Heart right ventricle (tissue), 16 donors: ENCODE results near the gene UHRF1. TPM values are rescaled to one million over a fixed set of nuclear protein-coding genes. Genes with fewer than 3 reads are reported as not detected.
A peak's percentile ranks its signal among the peaks of the same experiment; 100 is the strongest.

ENCODE experiments used
- ATAC-seq, 8 donors: fragments of 200-7000 bp; cut with Tn5 transposase; one replicate each; pipeline ENCODE4 v1.9.1; 2020; ENCODE audit warnings: mild to moderate bottlenecking in 8 of 8, moderate library complexity in 8 of 8, moderate number of reproducible peaks in 1 of 8
- DNase-seq, 2 donors: peaks; one replicate each; pipeline ENCODE4 v3.0.0-alpha.2; 2020
- H3K27ac ChIP-seq, 10 donors: fragments of 200-600 bp; sonication (generic) in 2 of 10; one replicate each; pipeline versions ENCODE4 v1.5.0 to v1.8.0; 2020 to 2022; ENCODE audit warnings: mild to moderate bottlenecking in 3 of 10
- H3K27me3 ChIP-seq, 7 donors: fragments of 200-600 bp; one replicate each; pipeline ENCODE4 v1.8.0; 2021 to 2022; ENCODE audit warnings: mild to moderate bottlenecking in 2 of 7
- H3K36me3 ChIP-seq, 9 donors: fragments of 200-600 bp; sonication (generic) in 1 of 9; one replicate each; pipeline versions ENCODE4 v1.5.0 to v1.8.0; 2020 to 2022; ENCODE audit warnings: mild to moderate bottlenecking in 2 of 9
- H3K4me1 ChIP-seq, 9 donors: fragments of 200-600 bp; sonication (generic) in 1 of 9; one replicate each; pipeline versions ENCODE4 v1.5.0 to v1.8.0; 2020 to 2022; ENCODE audit warnings: mild to moderate bottlenecking in 4 of 9
- H3K4me3 ChIP-seq, 10 donors: fragments of 200-600 bp; sonication (generic) in 2 of 10; one replicate each; pipeline versions ENCODE4 v1.5.0 to v1.8.0; 2020 to 2022; ENCODE audit warnings: mild to moderate bottlenecking in 7 of 10, moderate library complexity in 2 of 10
- H3K9me3 ChIP-seq, 11 donors: fragments of 200-600 bp in 10 of 11; sonication (generic) in 2 of 11; one replicate each; pipeline versions ENCODE4 v1.5.0 to v1.8.0; 2013 to 2022; ENCODE audit warnings: mild to moderate bottlenecking in 2 of 11, control low read depth in 1 of 11, moderate library complexity in 1 of 11
- CTCF ChIP-seq, 9 donors: fragments of 200-600 bp; sonication (generic) in 2 of 9; IDR thresholded peaks; one replicate each; pipeline versions ENCODE4 v1.5.0 to v1.8.0; 2021 to 2022; ENCODE audit warnings: antibody characterized with exemption in 9 of 9, mild to moderate bottlenecking in 5 of 9, moderate library complexity in 1 of 9
- WGBS, 2 donors: extraction: QIAGEN DNeasy Blood & Tissue Kit; methylation state at CpG; one replicate each; pipeline ENCODE4 v1.1.7; 2013; ENCODE audit warnings: inconsistent platforms in 1 of 2; 5-methylcytosine and 5-hydroxymethylcytosine counted together
- intact Hi-C, 10 donors: fragments of 100-400 bp; cut with DNase I; formaldehyde crosslinking; loops; one replicate each; pipeline versions ENCODE4 v1.11.1 to v1.14.2; 2022
- polyA plus RNA-seq, 2 donors: library from polyadenylated mRNA; stranded (reverse); fragments of 200-250 nt; gene quantifications; one replicate each; pipeline ENCODE4 v1.2.3, GENCODE V29; 2013
- total RNA-seq, 10 donors: library from RNA; stranded (reverse); fragmentation: NEBNext Ultra II Directional in 3 of 10; extraction: Animal tissue kit (Norgen Biotek cat#: 25700) in 3 of 10; gene quantifications; one replicate each; pipeline versions ENCODE4 v1.2.1 to v1.2.4, GENCODE V29; 2021 to 2023
- donor health status: Arrhythmogenic right ventricular cardiomyopathy.
- donor health status: ischemic (EF 13 %, LVEDD 7.1; RV severe dilation, severe dysfunction).
- donor health status: healthy with polysubstance abuse.
- donor health status: DM: no; HTN: yes; CAD: no.
- donor health status: DM: no; HTN: no; CAD: no.
- donor health status: ischemic (EF 25% LVEDD 6.9; RV normal size, moderate dysfunction).
- donor health status: ischemic (EF 25% LVEDD 5.7; RV mildly dilated, moderate dysfunction).
- donor health status: healthy.
- donor health status: DM: yes; HTN: yes; CAD: no.
- donor health status: Ischemic cardiomyopathy.
- donor health status: ischemic (EF 35%, LVEDD 5.7; RV mildly dilated, moderate dysfunction).
- donor health status: nonischemic (EF 11% LVEDD 7.7; RV severe dilation, severe dysfunction).
- donor health status: DM: yes; HTN: yes; CAD: no.
- donor health status: PGD.
- donor health status: ischemic (EF 29% LVEDD 5.4; RV normal size, mild dysfunction).
- donor health status: nonischemic (EF 23%, LVEDD 6.1; RV moderate dilation, normal function).

The UHRF1 gene
- total and polyA plus RNA-seq, 12 donors, result 0.35 to 6.2 (median 0.75) TPM

DNA sequence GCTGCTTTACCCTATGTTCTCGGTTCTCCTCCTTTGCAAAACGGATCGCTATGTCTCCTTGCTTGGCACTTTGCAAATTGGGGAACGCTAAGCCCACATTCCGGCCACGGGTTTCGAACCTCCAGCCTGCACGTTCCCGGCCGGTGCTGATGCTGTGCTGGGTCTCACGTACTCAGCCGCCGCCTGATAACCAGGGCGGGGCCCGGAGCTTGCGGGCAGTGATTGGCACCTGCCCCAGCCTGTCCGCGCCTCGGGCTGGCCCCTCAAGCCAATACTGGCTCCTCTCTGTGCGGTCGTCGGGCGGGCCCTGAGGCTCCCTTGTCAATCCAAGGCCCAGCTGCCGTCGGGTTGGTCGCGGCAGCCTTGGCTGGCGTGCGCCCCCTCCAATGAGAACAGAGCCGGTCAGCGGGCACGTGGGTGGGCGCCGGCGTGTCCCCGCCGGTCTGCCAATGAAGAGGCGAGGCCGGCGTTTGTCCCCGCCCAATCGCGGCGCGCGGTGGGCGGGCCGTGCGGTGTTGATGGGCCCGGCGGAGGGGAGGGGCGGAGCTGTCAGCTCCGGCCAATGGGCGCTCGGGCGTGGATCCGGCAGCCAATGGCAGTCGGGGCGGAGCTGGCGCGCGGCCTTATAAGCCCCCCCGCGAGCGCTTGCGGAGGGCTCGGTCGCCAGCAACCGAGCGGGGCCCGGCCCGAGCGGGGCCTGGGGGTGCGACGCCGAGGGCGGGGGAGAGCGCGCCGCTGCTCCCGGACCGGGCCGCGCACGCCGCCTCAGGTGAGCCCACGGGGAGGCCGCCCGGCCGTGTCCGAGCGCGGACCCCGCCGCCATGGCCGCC lies 59.4 kb downstream of the UHRF1 start, which contains the start of gene KDM4B:
KDM4B (plus strand) TSS at position 652 of the 830 bp plus-strand sequence. CDS start 63,778 bp downstream, outside the sequence.
- ATAC-seq (peak; percentile 96 to 98 (median 98)), DNase-seq (peak; percentile 99)
- Histone ChIP-seq H3K4me3 (peak within 1 kb of the TSS; percentile 24 to 76 (median 70)), H3K9me3 (no peaks in the 10 kb centered on the region), H3K27me3 (no peaks in the 10 kb centered on the region), H3K27ac (peak within 1 kb of the TSS; percentile 44 to 87 (median 72)), H3K36me3 (no peaks in the 10 kb centered on the region), H3K4me1 (peaks cover 3 to 47% (median 35%) of the 10 kb centered on the region in 9 donors)
- no peak for TF ChIP-seq CTCF (IDR thresholded peaks at IDR 0.05)
- intact Hi-C loops, result loop anchor here in 2 of 10 donors (5.0 to 10.0 kb wide), 2 partner anchors 101 to 104 kb away; partner anchors contain the start of gene PLIN3 (in 2 of the 2)
- 1% methylated on average over 66 to 96 of the region's 96 CpGs for WGBS, 2 donors

DNA sequence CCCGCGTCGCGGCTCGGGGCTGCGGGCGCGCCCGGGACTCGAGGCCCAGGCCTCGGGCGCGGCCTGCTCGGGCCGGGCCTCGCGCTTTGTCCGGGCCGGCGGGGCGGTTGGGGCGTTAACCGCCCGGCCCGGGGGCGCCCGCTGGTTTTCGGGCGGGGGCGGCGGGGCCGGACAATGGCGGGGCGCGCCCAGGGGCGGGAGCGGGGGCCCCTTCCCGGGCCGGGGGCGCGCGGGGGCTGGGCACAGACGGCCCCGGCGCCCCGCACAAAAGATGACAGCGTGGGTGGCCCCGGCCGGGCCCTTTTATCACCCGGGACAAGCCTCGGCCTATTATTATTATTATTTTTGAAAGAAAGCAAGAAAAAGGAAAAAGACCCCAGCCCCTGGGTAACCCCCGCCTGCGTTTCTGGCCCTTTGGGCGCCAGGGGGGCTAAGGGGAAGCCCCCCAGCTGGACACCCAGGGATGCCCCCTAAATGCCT lies 60.0 kb downstream of the UHRF1 start:
- no peaks in the 10 kb centered on the region for H3K9me3 ChIP-seq
- H3K27ac ChIP-seq, result peak overlapping the region; percentile 44 to 85 (median 70)
- no peaks in the 10 kb centered on the region for H3K36me3 ChIP-seq
- intact Hi-C loops, result loop anchor here in 2 of 10 donors (5.0 to 10.0 kb wide), 2 partner anchors 102 to 105 kb away; partner anchors contain the start of gene PLIN3 (in 2 of the 2)
- 0 to 1% methylated on average over 34 to 54 of the region's 54 CpGs for WGBS, 2 donors
- no peaks in the 10 kb centered on the region for H3K27me3 ChIP-seq
- TF ChIP-seq CTCF (IDR thresholded peaks at IDR 0.05), result no peak
- no peak for DNase-seq
- peak overlapping the region; percentile 24 to 76 (median 70) for H3K4me3 ChIP-seq
- no peak for ATAC-seq
- H3K4me1 ChIP-seq, result peaks cover 3 to 54% (median 38%) of the 10 kb centered on the region in 9 donors

- peaks cover 3 to 60% (median 44%) of the 10 kb centered on the region in 9 donors for H3K4me1 ChIP-seq
- H3K36me3 ChIP-seq, result no peaks in the 10 kb centered on the region
- intact Hi-C loops, result loop anchor here in 7 of 10 donors (5.0 to 10.0 kb wide), 8 partner anchors 42 to 105 kb away; partner anchors contain the start of gene PLIN3 (in 2 of the 7)
- no peaks in the 10 kb centered on the region for H3K27me3 ChIP-seq
- H3K27ac ChIP-seq, result peak overlapping the region; percentile 17 to 85 (median 72)
- H3K4me3 ChIP-seq, result peak overlapping the region; percentile 24 to 76 (median 70)
- no peaks in the 10 kb centered on the region for H3K9me3 ChIP-seq
- no peak for TF ChIP-seq CTCF (IDR thresholded peaks at IDR 0.05)
- DNase-seq (no peak), ATAC-seq (no peak)
- 2 to 3% methylated on average over 25 of the region's 25 CpGs for WGBS, 2 donors
Observed at GRCh38 chr19:4969772-4970531, 60.7 kb downstream of the UHRF1 start.
